ENCODE results near the gene CEMIP.
A peak's percentile ranks its signal among the peaks of the same experiment; 100 is the strongest.

Gene CEMIP

DNA sequence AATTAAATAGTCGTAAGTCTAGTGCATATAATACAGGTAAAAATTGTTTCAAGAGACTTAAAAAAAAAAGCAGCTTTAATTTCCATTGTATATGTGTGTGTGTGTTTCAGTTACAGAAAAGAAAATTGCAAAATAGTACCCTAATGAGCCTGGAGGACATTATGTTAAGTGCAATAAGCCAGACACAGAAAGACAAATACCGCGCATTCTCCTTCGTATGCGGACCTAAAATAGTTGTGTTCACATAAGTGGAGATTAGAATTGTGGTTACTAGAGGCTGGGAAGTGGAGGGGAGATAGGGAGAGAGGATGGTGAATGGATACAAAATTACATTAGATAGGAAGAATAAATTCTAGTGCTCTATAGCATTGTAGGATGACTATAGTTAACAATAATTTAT lies 206.8 kb downstream of the CEMIP start:
- DNase-seq (ENCODE audit: low spot score): no peak

DNA sequence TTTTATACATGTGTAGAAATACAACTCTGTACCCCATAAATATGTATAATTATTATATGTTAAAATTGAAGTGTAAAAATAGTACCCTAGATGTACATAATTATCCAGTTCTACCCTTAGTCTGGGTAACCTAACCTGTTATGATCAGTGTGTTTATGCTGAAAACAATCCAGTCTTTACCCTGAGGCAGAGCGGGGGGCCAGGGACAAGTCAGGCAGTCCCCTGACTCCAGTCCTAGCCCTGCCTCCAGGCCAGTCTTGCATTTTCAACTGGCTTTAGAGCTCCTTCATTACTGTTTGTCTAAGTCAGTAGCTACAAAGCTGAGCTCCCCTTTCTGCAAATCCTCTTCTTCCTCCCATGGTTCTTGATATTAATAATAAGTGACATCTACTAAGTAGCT lies 207.3 kb downstream of the CEMIP start:
- no peak for DNase-seq (ENCODE audit: low spot score)

GRCh38 chr15:80988148-80988796 lies 209.1 kb downstream of the CEMIP start:
- no peak for DNase-seq (ENCODE audit: low spot score)

DNA sequence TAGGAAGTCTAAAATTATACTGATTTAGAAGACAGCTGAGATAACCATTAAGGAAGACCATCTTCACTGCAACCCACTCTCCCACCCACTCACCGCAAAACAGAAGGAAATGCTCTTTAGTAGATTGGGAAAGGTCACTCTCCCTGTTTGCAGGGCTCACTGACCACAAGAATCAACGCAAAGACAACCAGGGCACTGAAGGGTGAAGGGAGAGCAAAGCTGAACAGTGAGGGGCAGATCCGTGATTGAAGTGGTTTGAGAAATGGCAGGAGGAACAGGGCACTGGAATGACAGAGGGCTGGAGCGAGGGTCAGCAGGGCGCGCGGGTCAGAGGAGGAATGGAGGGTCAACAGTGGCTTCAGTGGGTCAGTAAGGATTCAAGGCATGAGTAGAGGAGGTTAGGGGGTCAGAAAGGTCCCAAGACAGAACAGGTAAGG lies 209.9 kb downstream of the CEMIP start:
- DNase-seq (ENCODE audit: low spot score): no peak

DNA sequence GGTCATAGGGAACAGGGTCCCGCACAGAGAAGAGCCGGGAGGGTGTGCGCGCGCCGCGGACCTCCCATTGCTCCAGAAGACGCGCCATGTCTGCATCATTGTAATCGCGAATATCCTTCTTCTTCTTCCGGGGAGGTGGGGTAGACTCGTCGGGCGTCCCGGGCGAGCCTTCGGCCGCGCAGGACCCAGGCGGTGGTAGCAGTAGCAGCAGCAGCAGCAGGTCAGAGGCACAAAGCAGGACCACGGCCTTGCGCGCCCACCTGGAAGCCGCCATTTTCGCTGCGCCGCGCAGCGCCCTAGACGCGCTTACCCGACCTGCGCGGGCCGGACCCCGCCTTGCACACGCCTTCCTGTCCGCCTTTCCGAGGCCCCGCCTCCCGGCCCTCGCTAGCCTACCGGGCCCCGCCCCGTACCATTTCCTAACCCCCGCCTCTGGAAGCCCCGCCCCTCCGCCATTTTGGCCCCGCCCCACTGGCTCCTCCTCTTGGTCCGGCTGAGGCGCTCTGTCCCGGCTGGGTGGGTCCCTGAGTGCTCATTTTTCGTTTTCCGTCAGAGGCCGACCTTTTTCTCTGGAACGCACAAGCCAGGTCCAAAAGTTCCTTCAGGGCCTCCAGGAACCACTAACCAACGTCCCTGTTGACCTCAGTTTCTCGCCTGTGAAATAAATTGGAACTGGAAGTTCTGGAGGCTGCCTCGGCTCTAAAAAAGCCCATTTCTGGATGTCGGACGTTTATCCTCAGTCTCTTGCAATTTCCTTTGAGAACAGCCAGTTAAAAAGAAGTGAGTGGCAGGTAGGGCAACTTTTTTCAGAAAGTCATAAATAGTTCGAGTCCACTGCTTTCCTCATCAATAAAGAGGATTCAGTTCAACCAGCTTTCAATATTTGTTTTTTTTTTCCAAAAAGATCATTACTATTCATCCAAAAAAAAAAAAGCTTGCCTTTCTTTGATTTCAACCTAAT lies 210.6 kb downstream of the CEMIP start, which contains the start of gene MESD:
TSS of gene MESD (minus strand) at position 302 of the 961 bp plus-strand sequence. CDS start at position 274, 28 bp downstream.
- DNase-seq (ENCODE audit: low spot score): peak; percentile 96

- DNase-seq (ENCODE audit: low spot score): no peak
These were observed 211.8 kb downstream of the CEMIP start for GRCh38 chr15:80990955-80991354.

GRCh38 chr15:80991421-80991820 lies 212.3 kb downstream of the CEMIP start:
- peak; percentile 34 for DNase-seq (ENCODE audit: low spot score)

GRCh38 chr15:80992006-80992405 lies 212.8 kb downstream of the CEMIP start:
- DNase-seq (ENCODE audit: low spot score): no peak

DNA sequence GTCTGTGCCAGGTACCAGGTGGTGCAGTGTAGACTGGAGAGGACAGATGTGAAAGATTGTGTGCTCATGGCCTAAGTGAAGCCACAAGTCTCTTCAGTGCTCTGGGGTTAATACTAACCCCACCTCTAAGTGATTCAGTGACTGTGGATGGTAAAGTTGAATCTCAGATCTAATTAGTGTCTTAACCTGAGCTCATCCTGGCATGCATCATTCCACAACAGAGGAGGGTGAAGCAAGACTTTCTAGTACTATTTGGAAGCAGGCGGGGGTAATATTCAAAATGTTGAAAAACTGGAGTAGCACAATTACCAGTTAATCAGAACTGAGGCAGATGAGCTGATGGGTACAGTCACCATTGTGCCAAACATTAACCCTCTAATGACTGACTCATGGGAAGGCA lies 213.3 kb downstream of the CEMIP start:
- no peak for DNase-seq (ENCODE audit: low spot score)

- peak; percentile 25 for DNase-seq (ENCODE audit: low spot score)
These were observed 217.1 kb downstream of the CEMIP start for GRCh38 chr15:80996247-80996646.

- DNase-seq (ENCODE audit: low spot score): no peak
These were observed 218.5 kb downstream of the CEMIP start for GRCh38 chr15:80997692-80998091.

DNA sequence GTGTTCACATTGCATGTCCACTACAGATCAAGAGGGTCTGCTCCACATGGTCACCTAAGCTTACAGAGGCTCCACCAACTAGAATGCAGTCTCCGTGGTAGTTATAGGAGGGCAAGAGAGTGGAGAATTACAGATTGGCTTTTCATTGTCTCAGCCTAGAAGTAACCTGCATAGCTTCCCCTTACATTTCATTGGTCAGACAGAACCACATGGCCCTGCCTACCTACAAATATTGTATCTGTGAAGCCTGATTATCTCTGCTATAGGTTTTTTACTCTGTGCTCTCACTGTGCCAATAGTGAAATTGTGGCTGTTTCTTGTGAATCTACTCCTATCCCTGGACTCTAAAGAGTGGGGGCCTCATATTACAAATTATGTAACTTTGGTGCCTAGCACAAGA lies 219.1 kb downstream of the CEMIP start:
- DNase-seq (ENCODE audit: low spot score): no peak

DNA sequence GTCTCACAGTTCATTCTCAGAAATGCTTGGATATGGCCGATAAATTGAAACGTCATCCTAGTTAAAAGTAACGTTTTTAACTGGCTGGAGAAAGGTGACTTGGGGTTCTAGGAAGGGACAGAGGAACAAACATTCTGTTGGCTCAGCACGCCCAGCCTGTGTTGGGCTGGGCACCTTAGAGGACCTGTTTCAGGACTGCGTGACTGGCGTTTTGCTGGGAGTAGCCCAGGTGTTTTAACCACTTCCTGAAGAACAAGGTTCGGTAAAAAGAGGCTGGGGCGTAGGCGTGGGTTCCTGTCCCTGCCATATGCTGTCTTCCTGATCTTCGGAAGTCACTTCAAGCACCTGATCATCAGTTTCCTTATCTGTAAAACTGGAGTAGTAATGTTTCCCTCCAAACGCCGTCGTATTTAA lies 220.5 kb downstream of the CEMIP start:
- DNase-seq (ENCODE audit: low spot score): peak; percentile 68

GRCh38 chr15:81000144-81000623 lies 221.0 kb downstream of the CEMIP start:
- DNase-seq (ENCODE audit: low spot score): peak; percentile 32

GRCh38 chr15:81000624-81001151 lies 221.5 kb downstream of the CEMIP start, which contains the start of gene TLNRD1:
TSS of gene TLNRD1 (plus strand) at chr15:81000923. CDS start at chr15:81002272, 1,349 bp downstream.
- DNase-seq (ENCODE audit: low spot score): peak; percentile 88
